Left ventricle myocardium inferior (tissue), 1 donor: ENCODE results near the gene ZFC3H1. TPM values are rescaled to one million over a fixed set of nuclear protein-coding genes. Genes with fewer than 3 reads are reported as not detected.
"Not testable (repeated sequence)": the region's sequence is repeated elsewhere in the genome, so short reads cannot be mapped to it uniquely, and the experiment has no call there.

Experiments
- DNase-seq: peaks from one replicate; pipeline ENCODE4 v3.0.0-alpha.2; 2020
- H3K27ac ChIP-seq: fragments of 200-600 bp; replicated peaks from 2 replicates; pipeline ENCODE4 v1.8.0; 2021
- H3K27me3 ChIP-seq: fragments of 200-600 bp; 2 replicates; pipeline ENCODE4 v1.8.0; 2021; ENCODE audit warnings: low read depth
- H3K36me3 ChIP-seq: fragments of 200-600 bp; 2 replicates; pipeline ENCODE4 v1.8.0; 2021
- H3K4me1 ChIP-seq: fragments of 200-600 bp; 2 replicates; pipeline ENCODE4 v1.8.0; 2021
- H3K4me3 ChIP-seq: fragments of 200-600 bp; 2 replicates; pipeline ENCODE4 v1.8.0; 2021; ENCODE audit warnings: mild to moderate bottlenecking, moderate library complexity
- H3K9me3 ChIP-seq: fragments of 200-600 bp; replicated peaks from 2 replicates; pipeline ENCODE4 v1.8.0; 2021
- CTCF ChIP-seq: fragments of 200-600 bp; IDR thresholded peaks from 2 replicates; pipeline ENCODE4 v1.8.0; 2021; ENCODE audit warnings: antibody characterized with exemption, mild to moderate bottlenecking, borderline replicate concordance
- intact Hi-C: fragments of 100-400 bp; cut with micrococcal nuclease; formaldehyde crosslinking; loops from one replicate; pipeline ENCODE4 v1.11.0; 2022
- total RNA-seq: library from RNA; stranded (reverse); fragmentation: NEBNext Ultra II Directional; extraction: Animal tissue kit (Norgen Biotek cat#: 25700); gene quantifications from one replicate; pipeline ENCODE4 v1.2.1, GENCODE V29; 2021
- donor health status: DM: no; HTN: yes; CAD: no; lungs with severe emphysema.

Gene ZFC3H1
- total RNA-seq, 1 donor from 2014 or later, result 18.3 TPM

GRCh38 chr12:71693126-71693525 is 29.5 kb upstream of the ZFC3H1 start:
- Histone ChIP-seq H3K9me3 (no peaks in the 10 kb centered on the region), H3K4me1 (peaks cover 52% of the 10 kb centered on the region), H3K27ac (no peak overlapping the region), H3K27me3 (no peaks in the 10 kb centered on the region), H3K36me3 (peaks cover 20% of the 10 kb centered on the region), H3K4me3 (no peak overlapping the region)
- TF ChIP-seq CTCF, result no peak
- intact Hi-C loops, result no loop called here
- no peak for DNase-seq

- no peak for TF ChIP-seq CTCF
- intact Hi-C loops, result no loop called here
- no peak for DNase-seq
- H3K4me1 ChIP-seq, result peaks cover 67% of the 10 kb centered on the region
- no peaks in the 10 kb centered on the region for H3K9me3 ChIP-seq
- H3K4me3 ChIP-seq, result no peak overlapping the region
- peaks cover 5% of the 10 kb centered on the region for H3K36me3 ChIP-seq
- H3K27ac ChIP-seq, result no peak overlapping the region
- H3K27me3 ChIP-seq, result no peaks in the 10 kb centered on the region
Measured at GRCh38 chr12:71691504-71692129, 28.0 kb upstream of the ZFC3H1 start.

GRCh38 chr12:71688961-71689570 is 25.4 kb upstream of the ZFC3H1 start:
- Histone ChIP-seq H3K4me1 (peaks cover 73% of the 10 kb centered on the region), H3K9me3 (no peaks in the 10 kb centered on the region), H3K27me3 (no peaks in the 10 kb centered on the region), H3K27ac (no peak overlapping the region), H3K36me3 (no peaks in the 10 kb centered on the region), H3K4me3 (no peak overlapping the region)
- no peak for TF ChIP-seq CTCF
- intact Hi-C loops, result no loop called here
- no peak for DNase-seq

GRCh38 chr12:71687172-71687571 is 23.5 kb upstream of the ZFC3H1 start:
- H3K9me3 ChIP-seq, intact Hi-C loops, DNase-seq, H3K27me3 ChIP-seq, H3K36me3 ChIP-seq: not testable (repeated sequence)
- H3K27ac ChIP-seq, result peak overlapping the region; percentile 96
- H3K4me1 ChIP-seq, result peaks cover 69% of the 10 kb centered on the region
- peak overlapping the region; percentile 78 for H3K4me3 ChIP-seq

DNA sequence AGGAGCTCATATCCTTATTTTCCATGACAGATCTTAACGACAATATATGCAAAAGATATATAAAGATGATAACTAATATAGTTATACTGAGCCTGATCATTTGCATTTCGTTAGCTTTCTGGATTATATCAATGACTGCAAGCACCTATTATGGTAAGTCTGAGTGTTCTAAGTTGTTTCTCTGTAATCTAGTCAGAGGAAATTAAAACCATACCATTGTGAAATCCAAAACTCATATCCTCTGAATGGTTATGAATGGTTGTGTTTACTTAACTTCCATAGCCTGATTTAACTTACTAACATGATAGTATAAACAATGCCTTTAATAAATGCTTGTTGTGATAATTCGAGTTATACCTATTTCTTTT is 23.0 kb upstream of the ZFC3H1 start:
- DNase-seq, result no peak
- intact Hi-C loops, result no loop called here
- peak overlapping the region; percentile 96 for H3K27ac ChIP-seq

More for the DNA sequence above, 23.0 kb upstream of the ZFC3H1 start:
- Histone ChIP-seq H3K36me3 (no peaks in the 10 kb centered on the region), H3K9me3 (no peaks in the 10 kb centered on the region), H3K4me3 (peak overlapping the region; percentile 78), H3K4me1 (peaks cover 64% of the 10 kb centered on the region), H3K27me3 (no peaks in the 10 kb centered on the region)
- no peak for TF ChIP-seq CTCF
